AG04450 (cell line): ENCODE results near the gene LILRB1. TPM values are rescaled to one million over a fixed set of nuclear protein-coding genes. Genes with fewer than 3 reads are reported as not detected.

Experiments
- CTCF ChIA-PET: fragments of 300-600, 350-600 bp; formaldehyde crosslinking; extraction: SDS; loops from one replicate; lab custom pipeline; 2022; ENCODE audit warnings: antibody characterized with exemption, inconsistent platforms; lab: Charles Lee
- POLR2A ChIA-PET: fragments of 350-600 bp; formaldehyde crosslinking; extraction: SDS; loops from one replicate; lab custom pipeline; 2021; ENCODE audit warnings: antibody characterized with exemption, inconsistent platforms; lab: Yijun Ruan, JAX
- DNase-seq: peaks from one replicate; pipeline ENCODE4 v3.0.0-alpha.2; 2011; ENCODE audit warnings: low read depth, low spot score
- H3K27ac ChIP-seq: one replicate; pipeline ENCODE4 v1.5.1; 2012; ENCODE audit warnings: low read depth, low read length, control low read depth
- H3K27me3 ChIP-seq: one replicate; pipeline ENCODE4 v1.6.0; 2012; ENCODE audit warnings: low read length; ENCODE audit not compliant: control insufficient read depth, insufficient read depth
- H3K4me3 ChIP-seq: 2 replicates; pipeline ENCODE4 v1.5.1; 2011; ENCODE audit warnings: mild to moderate bottlenecking, low read depth, low read length, control low read depth
- H3K9me3 ChIP-seq: 2 replicates; pipeline ENCODE4 v1.5.1; 2012; ENCODE audit warnings: low read length; ENCODE audit not compliant: control insufficient read depth, insufficient read depth
- polyA plus RNA-seq: library from polyadenylated mRNA; depleted of rRNA; stranded (reverse); fragments of >200 nt; gene quantifications from 2 replicates; pipeline ENCODE4 v1.2.3, GENCODE V29; 2011
- TF ChIP-seq, protein P1 (sequence below): IDR thresholded peaks from 2 replicates; pipeline ENCODE4 v1.5.1; 2011; ENCODE audit warnings: low read depth, low read length, control low read depth, inconsistent platforms

Gene LILRB1
- polyA plus RNA-seq, 1 experiment, result not detected

DNA sequence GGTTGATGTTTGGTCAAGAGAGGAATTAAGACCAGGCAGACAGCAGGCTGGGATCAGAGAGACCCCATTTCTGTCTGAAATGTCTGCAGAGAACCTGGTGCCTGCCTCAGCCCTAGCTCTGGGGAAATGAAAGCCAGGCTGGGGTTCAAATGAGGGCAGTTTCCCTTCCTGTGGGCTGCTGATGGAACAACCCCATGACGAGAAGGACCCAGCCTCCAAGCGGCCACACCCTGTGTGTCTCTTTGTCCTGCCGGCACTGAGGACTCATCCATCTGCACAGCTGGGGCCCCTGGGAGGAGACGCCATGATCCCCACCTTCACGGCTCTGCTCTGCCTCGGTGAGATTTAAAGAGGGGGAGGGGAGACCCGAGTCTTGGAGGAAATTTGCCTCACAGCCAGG, 32.4 kb downstream of the LILRB1 start, which contains the start of gene LILRB4:
TSS of gene LILRB4 (plus strand) at position 256 of the 400 bp plus-strand sequence. CDS start at position 305, 49 bp downstream.
- H3K27ac ChIP-seq, result no peak within 1 kb of the TSS
- no peaks in the 10 kb centered on the region for H3K27me3 ChIP-seq
- H3K9me3 ChIP-seq, result peaks cover 76% of the 10 kb centered on the region
- ChIA-PET POLR2A (no interaction called here), CTCF (no interaction called here)
- H3K4me3 ChIP-seq, result no peak within 1 kb of the TSS
- TF ChIP-seq, protein P1, sequence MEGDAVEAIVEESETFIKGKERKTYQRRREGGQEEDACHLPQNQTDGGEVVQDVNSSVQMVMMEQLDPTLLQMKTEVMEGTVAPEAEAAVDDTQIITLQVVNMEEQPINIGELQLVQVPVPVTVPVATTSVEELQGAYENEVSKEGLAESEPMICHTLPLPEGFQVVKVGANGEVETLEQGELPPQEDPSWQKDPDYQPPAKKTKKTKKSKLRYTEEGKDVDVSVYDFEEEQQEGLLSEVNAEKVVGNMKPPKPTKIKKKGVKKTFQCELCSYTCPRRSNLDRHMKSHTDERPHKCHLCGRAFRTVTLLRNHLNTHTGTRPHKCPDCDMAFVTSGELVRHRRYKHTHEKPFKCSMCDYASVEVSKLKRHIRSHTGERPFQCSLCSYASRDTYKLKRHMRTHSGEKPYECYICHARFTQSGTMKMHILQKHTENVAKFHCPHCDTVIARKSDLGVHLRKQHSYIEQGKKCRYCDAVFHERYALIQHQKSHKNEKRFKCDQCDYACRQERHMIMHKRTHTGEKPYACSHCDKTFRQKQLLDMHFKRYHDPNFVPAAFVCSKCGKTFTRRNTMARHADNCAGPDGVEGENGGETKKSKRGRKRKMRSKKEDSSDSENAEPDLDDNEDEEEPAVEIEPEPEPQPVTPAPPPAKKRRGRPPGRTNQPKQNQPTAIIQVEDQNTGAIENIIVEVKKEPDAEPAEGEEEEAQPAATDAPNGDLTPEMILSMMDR, result no peak
- no peak for DNase-seq

DNA sequence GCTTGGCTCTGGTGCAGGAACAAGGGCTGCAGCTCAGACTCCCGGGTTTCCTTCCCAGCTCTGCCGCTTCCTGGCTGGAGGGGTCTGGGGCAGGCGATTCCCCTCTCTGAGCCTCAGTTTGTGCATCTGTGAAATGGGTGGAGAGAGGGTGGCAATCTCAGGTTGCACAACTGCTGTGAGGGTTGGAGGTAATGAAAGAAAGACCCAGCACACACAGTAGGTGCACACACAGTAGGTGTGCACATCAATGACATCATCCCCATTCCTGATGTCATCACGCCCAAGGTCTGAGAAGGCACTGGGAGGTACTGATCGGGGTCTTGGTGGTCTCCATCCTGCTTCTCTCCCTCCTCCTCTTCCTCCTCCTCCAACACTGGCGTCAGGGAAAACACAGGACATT, 35.2 kb downstream of the LILRB1 start:
- peaks cover 68% of the 10 kb centered on the region for H3K9me3 ChIP-seq
- CTCF ChIA-PET, result no interaction called here
- H3K27ac ChIP-seq, result no peak overlapping the region
- H3K4me3 ChIP-seq, result no peak overlapping the region
- POLR2A ChIA-PET, result no interaction called here
- no peaks in the 10 kb centered on the region for H3K27me3 ChIP-seq
- no peak for DNase-seq
- TF ChIP-seq, protein P1, result no peak

- ChIA-PET CTCF (no interaction called here), POLR2A (no interaction called here)
- Histone ChIP-seq H3K4me3 (no peak overlapping the region), H3K27ac (no peak overlapping the region), H3K27me3 (no peaks in the 10 kb centered on the region), H3K9me3 (peaks cover 62% of the 10 kb centered on the region)
- TF ChIP-seq, protein P1, result no peak
- no peak for DNase-seq
These were observed 36.9 kb downstream of the LILRB1 start for GRCh38 chr19:54667217-54667616.

DNA sequence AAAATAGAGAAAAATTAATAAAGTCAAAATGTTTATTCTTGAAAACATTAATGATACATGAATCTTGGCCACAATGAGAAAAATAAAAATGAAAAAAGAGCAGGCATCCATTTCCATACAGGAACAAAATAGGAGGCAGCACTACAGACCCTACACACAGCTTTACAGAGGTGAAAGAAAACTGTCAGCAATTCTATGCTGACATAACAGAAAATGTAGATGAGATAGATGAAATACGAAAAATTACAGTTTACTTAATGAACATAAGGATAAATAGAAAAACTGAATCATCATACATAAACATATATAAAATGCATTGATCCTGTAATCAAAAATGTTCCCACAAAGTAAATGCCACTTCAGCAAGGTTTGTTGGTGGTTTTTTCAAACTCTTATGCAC, 38.1 kb downstream of the LILRB1 start:
- TF ChIP-seq, protein P1, result no peak

DNA sequence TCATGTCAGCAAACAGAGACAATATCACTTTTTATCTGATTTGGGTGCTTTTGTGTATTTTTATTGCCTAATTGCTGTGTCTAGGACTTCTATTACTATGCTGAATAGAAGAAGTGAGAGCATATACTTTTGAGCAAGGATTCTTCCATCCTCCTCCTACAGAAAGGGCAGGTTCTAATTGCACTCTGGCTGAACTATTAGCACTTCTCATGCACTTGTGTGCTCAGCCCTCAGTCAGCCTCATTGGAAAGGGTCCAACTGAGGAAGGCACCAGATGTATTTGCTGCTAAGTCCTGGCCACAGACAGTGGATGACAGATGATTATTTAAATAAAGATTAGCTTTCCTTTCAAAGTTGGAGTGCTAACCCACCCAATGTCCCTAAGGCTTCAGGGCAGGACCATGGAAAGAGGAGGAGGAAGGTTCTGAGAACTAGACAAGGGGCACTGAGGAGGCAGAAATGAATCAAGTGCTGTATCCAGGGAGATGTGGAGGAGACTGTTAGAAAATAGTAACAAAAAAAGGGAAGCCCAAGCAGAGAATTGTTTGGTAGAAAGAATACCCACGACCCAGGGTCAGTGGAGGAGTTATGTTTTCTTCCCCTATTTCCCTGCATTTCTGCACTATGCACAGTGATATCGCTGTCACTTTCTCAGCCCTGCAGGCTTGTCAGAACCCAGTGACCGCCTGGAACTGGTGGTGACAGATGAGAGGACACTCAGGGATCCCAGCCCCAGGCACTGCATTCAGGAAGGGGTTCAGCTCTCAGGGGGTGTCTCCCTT, 40.5 kb downstream of the LILRB1 start:
- no peak for DNase-seq
- H3K4me3 ChIP-seq, result no peak overlapping the region
- H3K27ac ChIP-seq, result no peak overlapping the region
- TF ChIP-seq, protein P1, result no peak
- peaks cover 29% of the 10 kb centered on the region for H3K9me3 ChIP-seq
- ChIA-PET CTCF (interaction anchor here (1.8 kb wide), 1 partner anchor 9 kb away, joined by 3 read pairs; no protein-coding TSS in a partner anchor), POLR2A (no interaction called here)
- H3K27me3 ChIP-seq, result no peaks in the 10 kb centered on the region

More for the DNA sequence above, 38.1 kb downstream of the LILRB1 start:
- no peak for DNase-seq
- H3K27ac ChIP-seq, result no peak overlapping the region
- peaks cover 53% of the 10 kb centered on the region for H3K9me3 ChIP-seq
- ChIA-PET CTCF (interaction anchor here (1.9 kb wide), 1 partner anchor 15 kb away, joined by 6 read pairs; no protein-coding TSS in a partner anchor), POLR2A (no interaction called here)
- H3K4me3 ChIP-seq, result no peak overlapping the region
- H3K27me3 ChIP-seq, result no peaks in the 10 kb centered on the region
